Gastroesophageal sphincter (tissue), 4 donors: ENCODE results near the gene ZMIZ2. TPM values are rescaled to one million over a fixed set of nuclear protein-coding genes. Genes with fewer than 3 reads are reported as not detected.

Experiments
- ATAC-seq: fragments of 150-250 bp; one replicate; pipeline ENCODE4 v1.9.1; 2016; ENCODE audit warnings: mild to moderate bottlenecking, moderate library complexity
- H3K27ac ChIP-seq, 4 donors: fragments of 200-600 bp; sonication (generic) in 3 of 4; 1 replicate in 3 of 4; 2 replicates in 1 of 4; pipeline ENCODE4 v1.5.1; 2016 to 2019
- H3K27me3 ChIP-seq: fragments of 200-600 bp; sonication (generic); one replicate; pipeline ENCODE4 v1.5.1; 2019
- H3K36me3 ChIP-seq, 2 donors: fragments of 200-600 bp; sonication (generic); one replicate each; pipeline ENCODE4 v1.5.1; 2019; ENCODE audit warnings: control low read depth in 1 of 2
- H3K4me1 ChIP-seq, 3 donors: fragments of 200-600 bp; sonication (generic); 1 replicate in 2 of 3; 2 replicates in 1 of 3; pipeline ENCODE4 v1.5.1; 2016 to 2019; ENCODE audit warnings: control low read depth in 2 of 3
- H3K4me3 ChIP-seq, 2 donors: fragments of 200-600 bp; sonication (generic); one replicate each; pipeline ENCODE4 v1.5.1; 2019; ENCODE audit warnings: mild to moderate bottlenecking in 1 of 2, moderate library complexity in 1 of 2
- H3K9me3 ChIP-seq, 3 donors: fragments of 200-600 bp; sonication (generic); one replicate each; pipeline ENCODE4 v1.5.1; 2017 to 2019; ENCODE audit warnings: control low read depth in 2 of 3
- CTCF ChIP-seq, 4 experiments: fragments of 200-600 bp in 2 of 4; fragments of 450-650 bp in 2 of 4; sonication (generic) in 1 of 4; IDR thresholded peaks; one replicate each; pipeline ENCODE4 v1.5.1; 2017 to 2019; ENCODE audit warnings: antibody characterized with exemption in 4 of 4, mild to moderate bottlenecking in 2 of 4, moderate library complexity in 2 of 4
- EP300 ChIP-seq: sonication (generic); formaldehyde crosslinking; IDR thresholded peaks from one replicate; pipeline ENCODE4 v1.6.1; 2017; ENCODE audit warnings: antibody characterized with exemption, mild to moderate bottlenecking
- POLR2A ChIP-seq, 2 donors: fragments of 450-650 bp; IDR thresholded peaks; one replicate each; pipeline ENCODE4 v1.6.1; 2017; ENCODE audit warnings: antibody characterized with exemption in 2 of 2, mild to moderate bottlenecking in 2 of 2, moderate library complexity in 1 of 2
- POLR2AphosphoS5 ChIP-seq: sonication (generic); formaldehyde crosslinking; IDR thresholded peaks from one replicate; pipeline ENCODE4 v1.6.1; 2017; ENCODE audit warnings: antibody characterized with exemption
- WGBS, 2 donors: methylation state at CpG; one replicate each; pipeline ENCODE4 v1.1.5; 2018; ENCODE audit warnings: low coverage in 1 of 2; 5-methylcytosine and 5-hydroxymethylcytosine counted together
- total RNA-seq, 4 donors: library from RNA; depleted of rRNA; stranded (reverse); fragments of >200 nt; gene quantifications; one replicate each; pipeline ENCODE4 v1.1.0, GENCODE V29; 2016

Gene ZMIZ2
- total RNA-seq, 4 donors from 2014 or later: 12.7 to 28.0 (median 20.5) TPM

GRCh38 chr7:44752822-44753221, 4.2 kb downstream of the ZMIZ2 start:
- Histone ChIP-seq H3K9me3 (no peaks in the 10 kb centered on the region), H3K36me3 (peaks cover 0 to 20% of the 10 kb centered on the region in 2 donors), H3K27me3 (no peaks in the 10 kb centered on the region), H3K27ac (no peak overlapping the region), H3K4me3 (no peak overlapping the region), H3K4me1 (peaks cover 0 to 77% (median 47%) of the 10 kb centered on the region in 3 donors)
- TF ChIP-seq EP300: no peak
- TF ChIP-seq POLR2A (IDR thresholded peaks at IDR 0.05): no peak
- 73 to 91% methylated on average over 2 of the region's 2 CpGs for WGBS, 2 donors
- no peak for ATAC-seq

GRCh38 chr7:44754802-44755697, 6.4 kb downstream of the ZMIZ2 start:
- no peak for ATAC-seq
- peaks cover 0 to 68% (median 44%) of the 10 kb centered on the region in 3 donors for H3K4me1 ChIP-seq
- 93 to 97% methylated on average over 3 to 4 of the region's 11 CpGs for WGBS, 2 donors

GRCh38 chr7:44755698-44756627, 7.3 kb downstream of the ZMIZ2 start:
- Histone ChIP-seq H3K36me3 (peaks cover 0 to 48% of the 10 kb centered on the region in 2 donors), H3K9me3 (no peaks in the 10 kb centered on the region), H3K27me3 (no peaks in the 10 kb centered on the region), H3K27ac (peak overlapping the region in 3 of 4 donors; percentile 59 to 68 (median 68)), H3K4me3 (no peak overlapping the region), H3K4me1 (peaks cover 0 to 59% (median 35%) of the 10 kb centered on the region in 3 donors)
- no peak for TF ChIP-seq CTCF (IDR thresholded peaks at IDR 0.05)
- no peak for TF ChIP-seq POLR2A (IDR thresholded peaks at IDR 0.05)
- no peak for TF ChIP-seq POLR2AphosphoS5
- no peak for TF ChIP-seq EP300
- whole genome bisulfite sequencing, 2 donors: 48% methylated on average over 5 of the region's 17 CpGs; no CpG with 5 or more reads in 1 of the 2 donors
- ATAC-seq: peak; percentile 4

More at GRCh38 chr7:44754802-44755697, 6.4 kb downstream of the ZMIZ2 start:
- Histone ChIP-seq H3K36me3 (peaks cover 0 to 41% of the 10 kb centered on the region in 2 donors), H3K27ac (peak overlapping the region in 3 of 4 donors; percentile 59 to 68 (median 68)), H3K27me3 (no peaks in the 10 kb centered on the region), H3K4me3 (no peak overlapping the region), H3K9me3 (no peaks in the 10 kb centered on the region)
- TF ChIP-seq CTCF (IDR thresholded peaks at IDR 0.05): no peak
- no peak for TF ChIP-seq POLR2A (IDR thresholded peaks at IDR 0.05)
- TF ChIP-seq EP300: no peak
- no peak for TF ChIP-seq POLR2AphosphoS5

- WGBS, 2 donors: no CpG with 5 or more reads among the region's 12 CpGs
- TF ChIP-seq POLR2AphosphoS5: no peak
- no peak for TF ChIP-seq EP300
- no peak for TF ChIP-seq CTCF (IDR thresholded peaks at IDR 0.05)
- no peak for TF ChIP-seq POLR2A (IDR thresholded peaks at IDR 0.05)
- Histone ChIP-seq H3K4me3 (no peak overlapping the region), H3K27ac (peak overlapping the region in 1 of 4 donors; percentile 68), H3K36me3 (peaks cover 0 to 53% of the 10 kb centered on the region in 2 donors), H3K4me1 (peaks cover 0 to 57% (median 31%) of the 10 kb centered on the region in 3 donors), H3K27me3 (no peaks in the 10 kb centered on the region), H3K9me3 (no peaks in the 10 kb centered on the region)
- ATAC-seq: no peak
These were observed 8.3 kb downstream of the ZMIZ2 start for GRCh38 chr7:44756904-44757303.

GRCh38 chr7:44757311-44757710, 8.7 kb downstream of the ZMIZ2 start:
- TF ChIP-seq POLR2AphosphoS5 (no peak), POLR2A (IDR thresholded peaks at IDR 0.05) (no peak), CTCF (IDR thresholded peaks at IDR 0.05) (no peak), EP300 (no peak)

More at GRCh38 chr7:44757311-44757710, 8.7 kb downstream of the ZMIZ2 start:
- ATAC-seq: peak; percentile 24
- Histone ChIP-seq H3K36me3 (peaks cover 0 to 57% of the 10 kb centered on the region in 2 donors), H3K9me3 (no peaks in the 10 kb centered on the region), H3K27ac (peak overlapping the region in 2 of 4 donors; percentile 24 to 68), H3K27me3 (no peaks in the 10 kb centered on the region), H3K4me3 (no peak overlapping the region), H3K4me1 (peaks cover 0 to 59% (median 31%) of the 10 kb centered on the region in 3 donors)
- 37% methylated on average over 4 of the region's 10 CpGs; no CpG with 5 or more reads in 1 of the 2 donors for WGBS, 2 donors
